ENCODE data around the gene CCDC38. TPM values are rescaled to one million over a fixed set of nuclear protein-coding genes. Genes with fewer than 3 reads are reported as not detected.
A peak's percentile ranks its signal among the peaks of the same experiment; 100 is the strongest.

Gene CCDC38
- total RNA-seq, 1 donor from 2014 or later = not detected

DNA sequence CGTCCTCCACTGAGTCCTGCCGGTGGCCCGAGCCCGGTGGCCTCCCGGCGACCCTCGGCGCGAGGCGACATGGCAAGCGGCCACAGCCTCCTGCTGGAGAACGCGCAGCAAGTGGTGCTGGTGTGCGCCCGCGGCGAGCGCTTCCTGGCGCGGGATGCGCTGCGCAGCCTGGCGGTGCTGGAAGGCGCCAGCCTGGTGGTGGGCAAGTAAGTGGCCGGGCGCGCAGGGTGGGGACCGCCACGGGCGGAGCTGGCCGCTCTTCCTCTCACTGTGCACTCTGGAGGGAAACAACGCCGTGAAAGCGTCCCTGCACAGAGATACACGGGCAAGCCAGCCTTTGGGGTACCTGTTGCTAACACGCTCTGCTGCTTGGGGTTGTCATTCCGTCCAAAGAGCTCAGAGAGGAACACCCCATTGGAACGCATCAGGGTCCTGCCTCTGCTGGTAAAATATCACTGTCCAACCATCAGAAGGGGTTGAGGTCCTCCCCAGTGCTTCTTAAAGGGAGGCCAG lies 972 bp upstream of the CCDC38 start, which contains the start of gene AMDHD1:
AMDHD1 (plus strand) TSS at position 2 of the 513 bp plus-strand sequence; CDS start at position 70, 68 bp downstream.
- H3K9me3 Mint-ChIP-seq (ENCODE audit: low read depth) = no peaks in the 10 kb centered on the region
- no peak for DNase-seq (ENCODE audit: low spot score)
- peaks cover 20% of the 10 kb centered on the region for H3K27me3 Mint-ChIP-seq (ENCODE audit: low read depth)
- TF ChIP-seq, protein P1, sequence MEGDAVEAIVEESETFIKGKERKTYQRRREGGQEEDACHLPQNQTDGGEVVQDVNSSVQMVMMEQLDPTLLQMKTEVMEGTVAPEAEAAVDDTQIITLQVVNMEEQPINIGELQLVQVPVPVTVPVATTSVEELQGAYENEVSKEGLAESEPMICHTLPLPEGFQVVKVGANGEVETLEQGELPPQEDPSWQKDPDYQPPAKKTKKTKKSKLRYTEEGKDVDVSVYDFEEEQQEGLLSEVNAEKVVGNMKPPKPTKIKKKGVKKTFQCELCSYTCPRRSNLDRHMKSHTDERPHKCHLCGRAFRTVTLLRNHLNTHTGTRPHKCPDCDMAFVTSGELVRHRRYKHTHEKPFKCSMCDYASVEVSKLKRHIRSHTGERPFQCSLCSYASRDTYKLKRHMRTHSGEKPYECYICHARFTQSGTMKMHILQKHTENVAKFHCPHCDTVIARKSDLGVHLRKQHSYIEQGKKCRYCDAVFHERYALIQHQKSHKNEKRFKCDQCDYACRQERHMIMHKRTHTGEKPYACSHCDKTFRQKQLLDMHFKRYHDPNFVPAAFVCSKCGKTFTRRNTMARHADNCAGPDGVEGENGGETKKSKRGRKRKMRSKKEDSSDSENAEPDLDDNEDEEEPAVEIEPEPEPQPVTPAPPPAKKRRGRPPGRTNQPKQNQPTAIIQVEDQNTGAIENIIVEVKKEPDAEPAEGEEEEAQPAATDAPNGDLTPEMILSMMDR (IDR thresholded peaks at IDR 0.05) = peak; percentile 68
- peak within 1 kb of the TSS; percentile 42 for H3K27ac Mint-ChIP-seq (ENCODE audit: unreplicated experiment)
- H3K36me3 Mint-ChIP-seq (ENCODE audit: low read depth) = peaks cover 2% of the 10 kb centered on the region
- H3K4me1 Mint-ChIP-seq (ENCODE audit: low read depth) = peaks cover 3% of the 10 kb centered on the region
- peak within 1 kb of the TSS; percentile 88 for H3K4me3 Mint-ChIP-seq (ENCODE audit: unreplicated experiment)

- Mint-ChIP-seq H3K4me1 (ENCODE audit: low read depth) (peaks cover 3% of the 10 kb centered on the region), H3K27ac (ENCODE audit: unreplicated experiment) (no peak overlapping the region)
These were observed 302 bp downstream of the CCDC38 start for GRCh38 chr12:95942101-95942523.

DNA sequence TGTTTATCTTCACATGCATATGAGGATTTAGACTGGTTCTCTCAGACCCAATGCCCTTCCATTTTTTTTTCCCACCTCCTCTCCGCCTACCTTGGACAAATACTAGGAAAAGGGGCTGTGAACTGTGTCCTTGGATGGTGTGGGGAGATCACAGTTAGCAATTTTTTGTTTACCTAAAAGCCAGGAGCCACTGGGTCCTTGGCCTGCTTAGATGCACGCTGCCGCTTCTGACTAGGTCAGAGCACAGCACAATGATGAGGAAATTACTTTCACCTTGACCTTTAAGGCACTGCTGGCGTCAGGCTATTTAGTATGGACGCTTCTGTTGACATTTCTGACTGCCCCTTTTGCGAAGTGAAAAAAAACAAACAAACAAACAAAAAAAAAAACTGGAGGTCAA lies 1.9 kb downstream of the CCDC38 start:
- no peak overlapping the region for H3K4me3 Mint-ChIP-seq (ENCODE audit: unreplicated experiment)
- H3K27ac Mint-ChIP-seq (ENCODE audit: unreplicated experiment) = no peak overlapping the region
- DNase-seq (ENCODE audit: low spot score) = no peak
- peaks cover 2% of the 10 kb centered on the region for H3K36me3 Mint-ChIP-seq (ENCODE audit: low read depth)
- no peaks in the 10 kb centered on the region for H3K9me3 Mint-ChIP-seq (ENCODE audit: low read depth)
- peaks cover 3% of the 10 kb centered on the region for H3K4me1 Mint-ChIP-seq (ENCODE audit: low read depth)
- TF ChIP-seq, protein P1 (IDR thresholded peaks at IDR 0.05) = no peak
- H3K27me3 Mint-ChIP-seq (ENCODE audit: low read depth) = peaks cover 16% of the 10 kb centered on the region

More at GRCh38 chr12:95942101-95942523, 302 bp downstream of the CCDC38 start:
- DNase-seq (ENCODE audit: low spot score) = no peak
- no peaks in the 10 kb centered on the region for H3K9me3 Mint-ChIP-seq (ENCODE audit: low read depth)
- H3K36me3 Mint-ChIP-seq (ENCODE audit: low read depth) = peaks cover 2% of the 10 kb centered on the region
- peak overlapping the region; percentile 88 for H3K4me3 Mint-ChIP-seq (ENCODE audit: unreplicated experiment)
- TF ChIP-seq, protein P1 (IDR thresholded peaks at IDR 0.05) = no peak
- peaks cover 22% of the 10 kb centered on the region for H3K27me3 Mint-ChIP-seq (ENCODE audit: low read depth)

- TF ChIP-seq, protein P1 (IDR thresholded peaks at IDR 0.05) = no peak
- DNase-seq (ENCODE audit: low spot score) = no peak
- H3K9me3 Mint-ChIP-seq (ENCODE audit: low read depth) = peaks cover 9% of the 10 kb centered on the region
- peaks cover 4% of the 10 kb centered on the region for H3K36me3 Mint-ChIP-seq (ENCODE audit: low read depth)
- H3K27me3 Mint-ChIP-seq (ENCODE audit: low read depth) = peaks cover under 1% of the 10 kb centered on the region
- no peaks in the 10 kb centered on the region for H3K4me1 Mint-ChIP-seq (ENCODE audit: low read depth)
- H3K4me3 Mint-ChIP-seq (ENCODE audit: unreplicated experiment) = no peak overlapping the region
- no peak overlapping the region for H3K27ac Mint-ChIP-seq (ENCODE audit: unreplicated experiment)
These were observed 20.2 kb downstream of the CCDC38 start for GRCh38 chr12:95922231-95922630.

- Mint-ChIP-seq H3K27me3 (ENCODE audit: low read depth) (peaks cover 10% of the 10 kb centered on the region), H3K4me3 (ENCODE audit: unreplicated experiment) (no peak overlapping the region), H3K27ac (ENCODE audit: unreplicated experiment) (no peak overlapping the region), H3K4me1 (ENCODE audit: low read depth) (peaks cover 3% of the 10 kb centered on the region), H3K36me3 (ENCODE audit: low read depth) (no peaks in the 10 kb centered on the region), H3K9me3 (ENCODE audit: low read depth) (peaks cover 5% of the 10 kb centered on the region)
- DNase-seq (ENCODE audit: low spot score) = no peak
- TF ChIP-seq, protein P1 (IDR thresholded peaks at IDR 0.05) = no peak
These were observed 23.3 kb downstream of the CCDC38 start for GRCh38 chr12:95919110-95919509.
